Immature natural killer cell (primary cell): ENCODE data around the gene THY1. TPM values are rescaled to one million over a fixed set of nuclear protein-coding genes. Genes with fewer than 3 reads are reported as not detected.
"Not testable (repeated sequence)": the region's sequence is repeated elsewhere in the genome, so short reads cannot be mapped to it uniquely, and the experiment has no call there.

Experiments
- DNase-seq, 3 donors: peaks; one replicate each; pipeline ENCODE4 v3.0.0; 2022; ENCODE audit warnings: mixed read lengths in 1 of 3
- H3K27ac Mint-ChIP-seq, 6 donors: one replicate each; pipeline ENCODE4 v1.8.0; 2020; ENCODE audit warnings: mixed read lengths in 6 of 6, mild to moderate bottlenecking in 5 of 6, inconsistent platforms in 4 of 6, moderate library complexity in 3 of 6
- H3K27me3 Mint-ChIP-seq, 3 donors: one replicate each; pipeline ENCODE4 v1.8.0; 2020 to 2021; ENCODE audit warnings: low read depth in 3 of 3, mild to moderate bottlenecking in 3 of 3, mixed read lengths in 3 of 3, moderate library complexity in 3 of 3, inconsistent platforms in 1 of 3
- H3K36me3 Mint-ChIP-seq, 3 donors: one replicate each; pipeline ENCODE4 v1.8.0; 2020; ENCODE audit warnings: mixed read lengths in 3 of 3, inconsistent platforms in 2 of 3, mild to moderate bottlenecking in 2 of 3
- H3K4me1 Mint-ChIP-seq, 2 donors: one replicate each; pipeline ENCODE4 v1.8.0; 2020; ENCODE audit warnings: inconsistent platforms in 2 of 2, mild to moderate bottlenecking in 2 of 2, mixed read lengths in 2 of 2, moderate library complexity in 1 of 2
- H3K4me3 Mint-ChIP-seq, 5 donors: one replicate each; pipeline ENCODE4 v1.8.0; 2020; ENCODE audit warnings: mild to moderate bottlenecking in 5 of 5, mixed read lengths in 5 of 5, inconsistent platforms in 3 of 5, moderate library complexity in 3 of 5
- H3K9me3 Mint-ChIP-seq, 6 donors: one replicate each; pipeline ENCODE4 v1.8.0; 2020; ENCODE audit warnings: mild to moderate bottlenecking in 6 of 6, mixed read lengths in 6 of 6, inconsistent platforms in 4 of 6, moderate library complexity in 3 of 6
- polyA plus RNA-seq, 3 donors: library from polyadenylated mRNA; unstranded; fragments of 300-500 nt; fragmentation: Illumina TruSeq; gene quantifications; one replicate each; pipeline ENCODE4 v1.2.3, GENCODE V29; 2021

THY1 gene
- polyA plus RNA-seq, 3 donors from 2014 or later = not detected

GRCh38 chr11:119453881-119454280 is 30.9 kb upstream of the THY1 start:
- H3K36me3 Mint-ChIP-seq = peaks cover 0 to 4% (median 0%) of the 10 kb centered on the region in 3 donors
- DNase-seq = no peak
- H3K9me3 Mint-ChIP-seq = no peaks in the 10 kb centered on the region
- H3K27me3 Mint-ChIP-seq = peaks cover 6 to 24% (median 8%) of the 10 kb centered on the region in 3 donors
- no peak overlapping the region for H3K4me3 Mint-ChIP-seq
- no peak overlapping the region for H3K27ac Mint-ChIP-seq
- H3K4me1 Mint-ChIP-seq = peaks cover 4 to 11% of the 10 kb centered on the region in 2 donors

- Mint-ChIP-seq H3K9me3 (no peaks in the 10 kb centered on the region), H3K27ac (no peak overlapping the region), H3K4me1 (no peaks in the 10 kb centered on the region), H3K27me3 (peaks cover 8 to 34% (median 14%) of the 10 kb centered on the region in 3 donors), H3K36me3 (peaks cover 0 to 4% (median 0%) of the 10 kb centered on the region in 3 donors), H3K4me3 (no peak overlapping the region)
- no peak for DNase-seq
Observed at GRCh38 chr11:119450590-119451326, 27.8 kb upstream of the THY1 start.

- H3K36me3 Mint-ChIP-seq = peaks cover 0 to 4% (median 3%) of the 10 kb centered on the region in 3 donors
- H3K4me1 Mint-ChIP-seq = no peaks in the 10 kb centered on the region
- H3K4me3 Mint-ChIP-seq = no peak overlapping the region
- H3K9me3 Mint-ChIP-seq = no peaks in the 10 kb centered on the region
- peaks cover 12 to 41% (median 14%) of the 10 kb centered on the region in 3 donors for H3K27me3 Mint-ChIP-seq
- no peak for DNase-seq
- no peak overlapping the region for H3K27ac Mint-ChIP-seq
Observed at GRCh38 chr11:119449498-119449897, 26.5 kb upstream of the THY1 start.

GRCh38 chr11:119448380-119448779 is 25.4 kb upstream of the THY1 start:
- Mint-ChIP-seq H3K27ac (no peak overlapping the region), H3K27me3 (peaks cover 16 to 38% (median 17%) of the 10 kb centered on the region in 3 donors), H3K4me3 (no peak overlapping the region), H3K9me3 (no peaks in the 10 kb centered on the region), H3K4me1 (no peaks in the 10 kb centered on the region), H3K36me3 (peaks cover 0 to 4% (median 3%) of the 10 kb centered on the region in 3 donors)
- no peak for DNase-seq

- Mint-ChIP-seq H3K27ac (no peak overlapping the region), H3K4me1 (peaks cover 0 to under 1% of the 10 kb centered on the region in 2 donors), H3K27me3 (peaks cover 10 to 33% (median 17%) of the 10 kb centered on the region in 3 donors), H3K36me3 (peaks cover 0 to 4% (median 3%) of the 10 kb centered on the region in 3 donors), H3K9me3 (no peaks in the 10 kb centered on the region), H3K4me3 (no peak overlapping the region)
- no peak for DNase-seq
Observed at GRCh38 chr11:119447664-119448242, 24.8 kb upstream of the THY1 start.

GRCh38 chr11:119446871-119447663 is 24.1 kb upstream of the THY1 start:
- Mint-ChIP-seq H3K27me3 (peaks cover 12 to 31% (median 14%) of the 10 kb centered on the region in 3 donors), H3K4me1 (peaks cover 0 to 3% of the 10 kb centered on the region in 2 donors), H3K36me3 (peaks cover 0 to 4% (median 3%) of the 10 kb centered on the region in 3 donors), H3K27ac (no peak overlapping the region), H3K4me3 (no peak overlapping the region), H3K9me3 (no peaks in the 10 kb centered on the region)
- DNase-seq = no peak

GRCh38 chr11:119446434-119446833 is 23.5 kb upstream of the THY1 start:
- peaks cover 12 to 31% (median 14%) of the 10 kb centered on the region in 3 donors for H3K27me3 Mint-ChIP-seq
- H3K27ac Mint-ChIP-seq = no peak overlapping the region
- H3K9me3 Mint-ChIP-seq = no peaks in the 10 kb centered on the region
- peaks cover 1 to 4% of the 10 kb centered on the region in 2 donors for H3K4me1 Mint-ChIP-seq
- DNase-seq = no peak
- H3K36me3 Mint-ChIP-seq = peaks cover 0 to 3% (median under 1%) of the 10 kb centered on the region in 3 donors
- H3K4me3 Mint-ChIP-seq = no peak overlapping the region

- Mint-ChIP-seq H3K9me3 (no peaks in the 10 kb centered on the region), H3K4me3 (no peak overlapping the region), H3K27me3 (peaks cover 12 to 31% (median 15%) of the 10 kb centered on the region in 3 donors), H3K4me1 (peaks cover 7 to 10% of the 10 kb centered on the region in 2 donors), H3K36me3 (peaks cover 0 to 3% (median 0%) of the 10 kb centered on the region in 3 donors), H3K27ac (no peak overlapping the region)
- DNase-seq = no peak
Observed at GRCh38 chr11:119445850-119446249, 22.9 kb upstream of the THY1 start.

GRCh38 chr11:119445379-119445778 is 22.4 kb upstream of the THY1 start:
- peaks cover 12 to 14% of the 10 kb centered on the region in 2 donors for H3K4me1 Mint-ChIP-seq
- H3K4me3 Mint-ChIP-seq = no peak overlapping the region
- H3K27ac Mint-ChIP-seq = no peak overlapping the region
- no peak for DNase-seq
- H3K9me3 Mint-ChIP-seq = no peaks in the 10 kb centered on the region
- peaks cover 15 to 33% (median 19%) of the 10 kb centered on the region in 3 donors for H3K27me3 Mint-ChIP-seq
- H3K36me3 Mint-ChIP-seq = peaks cover 0 to 3% (median 0%) of the 10 kb centered on the region in 3 donors

- H3K9me3 Mint-ChIP-seq = peaks cover 0 to 6% (median 2%) of the 10 kb centered on the region in 6 donors
- no peak for DNase-seq
- H3K4me3 Mint-ChIP-seq = no peak overlapping the region
- H3K27ac Mint-ChIP-seq = no peak overlapping the region
- peaks cover 22 to 31% (median 29%) of the 10 kb centered on the region in 3 donors for H3K27me3 Mint-ChIP-seq
- peaks cover 12 to 14% of the 10 kb centered on the region in 2 donors for H3K4me1 Mint-ChIP-seq
- peaks cover 0 to 3% (median 0%) of the 10 kb centered on the region in 3 donors for H3K36me3 Mint-ChIP-seq
Observed at GRCh38 chr11:119441898-119442243, 18.9 kb upstream of the THY1 start.

- Mint-ChIP-seq H3K36me3 (peaks cover 0 to 3% (median 3%) of the 10 kb centered on the region in 3 donors), H3K27me3 (peaks cover 15 to 17% (median 17%) of the 10 kb centered on the region in 3 donors), H3K27ac (no peak overlapping the region), H3K4me1 (peaks cover 12 to 14% of the 10 kb centered on the region in 2 donors), H3K4me3 (no peak overlapping the region), H3K9me3 (peaks cover 0 to 11% (median 5%) of the 10 kb centered on the region in 6 donors)
- DNase-seq = no peak
Observed at GRCh38 chr11:119438599-119438998, 15.6 kb upstream of the THY1 start.

- Mint-ChIP-seq H3K9me3 (peaks cover 0 to 11% (median 5%) of the 10 kb centered on the region in 6 donors), H3K27me3 (peaks cover 15 to 17% (median 15%) of the 10 kb centered on the region in 3 donors), H3K4me1 (peaks cover 12% of the 10 kb centered on the region in 2 donors)
- not testable (repeated sequence) for DNase-seq, H3K27ac Mint-ChIP-seq, H3K4me3 Mint-ChIP-seq, H3K36me3 Mint-ChIP-seq
Observed at GRCh38 chr11:119437521-119437920, 14.5 kb upstream of the THY1 start.

- Mint-ChIP-seq H3K4me3 (no peak overlapping the region), H3K36me3 (peaks cover 0 to 3% (median 3%) of the 10 kb centered on the region in 3 donors), H3K9me3 (peaks cover 0 to 11% (median 5%) of the 10 kb centered on the region in 6 donors), H3K27me3 (peaks cover 16 to 18% (median 17%) of the 10 kb centered on the region in 3 donors), H3K27ac (no peak overlapping the region), H3K4me1 (peaks cover 12% of the 10 kb centered on the region in 2 donors)
- no peak for DNase-seq
Observed at GRCh38 chr11:119436711-119437110, 13.7 kb upstream of the THY1 start.
